GM23338 (cell line): ENCODE measurements around the gene PRSS27. TPM values are rescaled to one million over a fixed set of nuclear protein-coding genes. Genes with fewer than 3 reads are reported as not detected.

ENCODE experiments used
- ATAC-seq: fragments of 200-7000 bp; cut with Tn5 transposase; 3 replicates; pipeline ENCODE4 v1.9.1; 2020
- DNase-seq: peaks from one replicate; pipeline ENCODE4 v3.0.0-alpha.2; 2015; ENCODE audit warnings: low spot score
- H2AFZ ChIP-seq: fragments of 200-600 bp; sonication (generic); 2 replicates; pipeline ENCODE4 v1.8.0; 2016; ENCODE audit warnings: antibody characterized with exemption, mild to moderate bottlenecking, moderate library complexity
- H3F3A ChIP-seq: fragments of 200-600 bp; sonication (generic); replicated peaks from 2 replicates; pipeline ENCODE4 v1.8.0; 2017; ENCODE audit warnings: antibody characterized with exemption, mixed run types, low read depth
- H3K27ac ChIP-seq: fragments of 200-600 bp; sonication (generic); 2 replicates; pipeline ENCODE4 v1.6.1; 2016; ENCODE audit warnings: low read depth
- H3K27me3 ChIP-seq: fragments of 200-600 bp; sonication (generic); 2 replicates; pipeline ENCODE4 v1.8.0; 2016; ENCODE audit warnings: mild to moderate bottlenecking, mixed run types, moderate library complexity; ENCODE audit not compliant: insufficient read depth
- H3K36me3 ChIP-seq: fragments of 200-600 bp; sonication (generic); 2 replicates; pipeline ENCODE4 v1.8.0; 2016; ENCODE audit warnings: mild to moderate bottlenecking; ENCODE audit not compliant: insufficient read depth
- H3K4me1 ChIP-seq: fragments of 200-600 bp; sonication (generic); 2 replicates; pipeline ENCODE4 v1.8.0; 2016; ENCODE audit warnings: mild to moderate bottlenecking, moderate library complexity; ENCODE audit not compliant: insufficient read depth
- H3K4me2 ChIP-seq: fragments of 200-600 bp; sonication (generic); 2 replicates; pipeline ENCODE4 v1.7.1; 2017; ENCODE audit warnings: mixed run types
- H3K4me3 ChIP-seq: fragments of 200-600 bp; sonication (generic); 2 replicates; pipeline ENCODE4 v1.6.1; 2016; ENCODE audit warnings: mixed run types
- H3K79me2 ChIP-seq: fragments of 200-600 bp; sonication (generic); replicated peaks from 2 replicates; pipeline ENCODE4 v1.8.0; 2017; ENCODE audit warnings: mild to moderate bottlenecking; ENCODE audit not compliant: insufficient read depth
- H3K9me2 ChIP-seq: fragments of 200-600 bp; sonication (generic); 2 replicates; pipeline ENCODE4 v1.8.0; 2017; ENCODE audit not compliant: insufficient read depth
- H4K20me1 ChIP-seq: fragments of 200-600 bp; sonication (generic); replicated peaks from 2 replicates; pipeline ENCODE4 v1.8.0; 2017; ENCODE audit warnings: mild to moderate bottlenecking; ENCODE audit not compliant: insufficient read depth
- H3K27ac Mint-ChIP-seq: 2 replicates; pipeline ENCODE4 v1.8.0; 2020; ENCODE audit warnings: inconsistent platforms, mild to moderate bottlenecking, moderate library complexity, mixed read lengths
- H3K27me3 Mint-ChIP-seq: 3 replicates; pipeline ENCODE4 v1.8.0; 2022; ENCODE audit warnings: low read depth, mild to moderate bottlenecking, moderate library complexity, mixed read lengths, inconsistent platforms; ENCODE audit not compliant: insufficient read depth, poor library complexity
- H3K36me3 Mint-ChIP-seq: 3 replicates; pipeline ENCODE4 v1.8.0; 2021; ENCODE audit warnings: low read depth, mild to moderate bottlenecking, inconsistent platforms, moderate library complexity, mixed read lengths
- H3K4me1 Mint-ChIP-seq: 3 replicates; pipeline ENCODE4 v1.8.0; 2020; ENCODE audit warnings: mild to moderate bottlenecking, inconsistent platforms, mixed read lengths
- H3K4me3 Mint-ChIP-seq: 3 replicates; pipeline ENCODE4 v1.8.0; 2021; ENCODE audit warnings: moderate library complexity, mild to moderate bottlenecking, inconsistent platforms, mixed read lengths
- H3K9me3 Mint-ChIP-seq: 3 replicates; pipeline ENCODE4 v1.8.0; 2020; ENCODE audit warnings: moderate library complexity, mild to moderate bottlenecking, inconsistent platforms, mixed read lengths
- CREB1 ChIP-seq: fragments of 250-450 bp; sonication (Bioruptor Pico); IDR thresholded peaks from 2 replicates; pipeline ENCODE4 v1.5.0; 2020; ENCODE audit warnings: low read depth, mild to moderate bottlenecking, moderate library complexity
- CTCF ChIP-seq, 2 experiments: fragments of 200-600 bp in 1 of 2; sonication (generic) in 1 of 2; conservative IDR thresholded peaks; 2 replicates each; pipeline versions ENCODE4 v1.5.1 to v1.6.1; 2016 to 2017; ENCODE audit warnings: antibody characterized with exemption in 2 of 2, low read depth in 2 of 2, mild to moderate bottlenecking in 2 of 2, moderate library complexity in 1 of 2
- ETS1 ChIP-seq: IDR thresholded peaks from 2 replicates; pipeline ENCODE4 v1.6.1; 2016; ENCODE audit warnings: antibody characterized with exemption
- EZH2 ChIP-seq: fragments of 200-600 bp; sonication (generic); IDR thresholded peaks from one replicate; pipeline ENCODE4 v1.8.0; 2017; ENCODE audit warnings: antibody characterized with exemption, mild to moderate bottlenecking, low read depth; ENCODE audit not compliant: unreplicated experiment
- EZH2phosphoT487 ChIP-seq: fragments of 200-600 bp; sonication (generic); IDR thresholded peaks from one replicate; pipeline ENCODE4 v1.8.1; 2018; ENCODE audit warnings: antibody characterized with exemption; ENCODE audit not compliant: unreplicated experiment
- JUNB ChIP-seq: IDR thresholded peaks from one replicate; pipeline ENCODE4 v1.6.1; 2016; ENCODE audit warnings: antibody characterized with exemption; ENCODE audit not compliant: unreplicated experiment
- NANOG ChIP-seq: IDR thresholded peaks from 2 replicates; pipeline ENCODE4 v1.6.1; 2016; ENCODE audit warnings: antibody characterized with exemption, borderline replicate concordance
- POLR2AphosphoS5 ChIP-seq: IDR thresholded peaks from 2 replicates; pipeline ENCODE4 v1.6.1; 2016; ENCODE audit warnings: antibody characterized with exemption, low read depth
- ZNF114 ChIP-seq: fragments of 250-450 bp; sonication (Bioruptor Pico); IDR thresholded peaks from 2 replicates; pipeline ENCODE4 v1.5.0; 2020; ENCODE audit warnings: mild to moderate bottlenecking, moderate library complexity
- ZNF331 ChIP-seq: fragments of 250-450 bp; sonication (Bioruptor Pico); IDR thresholded peaks from 2 replicates; pipeline ENCODE4 v1.5.0; 2020; ENCODE audit warnings: low read depth, mild to moderate bottlenecking, moderate library complexity
- polyA plus RNA-seq: library from polyadenylated mRNA; unstranded; fragments of >200 nt; fragmentation: Nextera tagmentation; extraction: Ambion mirVana; gene quantifications from 2 replicates; pipeline ENCODE4 v1.2.1, GENCODE V29; 2016
- total RNA-seq: library from RNA; depleted of rRNA; stranded (reverse); fragments of >200 nt; shearing (Covaris generic); gene quantifications from 2 replicates; pipeline ENCODE4 v1.2.3, GENCODE V29; 2014
- TF ChIP-seq, protein P1 (sequence below): fragments of 250-450 bp; sonication (Bioruptor Pico); IDR thresholded peaks from 2 replicates; pipeline ENCODE4 v1.5.0; 2020; ENCODE audit warnings: mild to moderate bottlenecking, moderate library complexity
- TF ChIP-seq, protein P2 (sequence below): IDR thresholded peaks from one replicate; pipeline ENCODE4 v1.6.1; 2018; ENCODE audit warnings: antibody characterized with exemption; ENCODE audit not compliant: unreplicated experiment

The PRSS27 gene
- total and polyA plus RNA-seq, 2 experiments from 2014 or later: 0.73 to 1.6 TPM

- no peak for DNase-seq
- Histone ChIP-seq H3K79me2 (no peaks in the 10 kb centered on the region), H3K4me2 (no peak overlapping the region), H3K9me2 (no peaks in the 10 kb centered on the region), H3K4me3 (no peak overlapping the region), H3F3A (no peaks in the 10 kb centered on the region), H3K27me3 (no peaks in the 10 kb centered on the region), H3K36me3 (no peaks in the 10 kb centered on the region), H3K4me1 (no peaks in the 10 kb centered on the region), H3K27ac (no peak overlapping the region), H4K20me1 (no peaks in the 10 kb centered on the region), H2AFZ (no peak overlapping the region)
- Mint-ChIP-seq H3K4me1 (peaks cover 3% of the 10 kb centered on the region; the same call in 1 of the 3 replicates), H3K27me3 (peaks cover 7% of the 10 kb centered on the region), H3K27ac (no peak overlapping the region), H3K9me3 (no peaks in the 10 kb centered on the region), H3K4me3 (no peak overlapping the region), H3K36me3 (no peaks in the 10 kb centered on the region; the same call in 2 of the 3 replicates)
- TF ChIP-seq ETS1 (no peak), EZH2phosphoT487 (no peak), JUNB (no peak), CTCF (conservative IDR thresholded peaks at IDR 0.05; ENCODE audit: low read depth in 2 of 2) (no peak), CREB1 (CRISPR knock-in tag) (no peak), ZNF331 (no peak), POLR2AphosphoS5 (no peak), EZH2 (no peak), ZNF114 (CRISPR knock-in tag) (no peak), NANOG (no peak)
- TF ChIP-seq, protein P1, sequence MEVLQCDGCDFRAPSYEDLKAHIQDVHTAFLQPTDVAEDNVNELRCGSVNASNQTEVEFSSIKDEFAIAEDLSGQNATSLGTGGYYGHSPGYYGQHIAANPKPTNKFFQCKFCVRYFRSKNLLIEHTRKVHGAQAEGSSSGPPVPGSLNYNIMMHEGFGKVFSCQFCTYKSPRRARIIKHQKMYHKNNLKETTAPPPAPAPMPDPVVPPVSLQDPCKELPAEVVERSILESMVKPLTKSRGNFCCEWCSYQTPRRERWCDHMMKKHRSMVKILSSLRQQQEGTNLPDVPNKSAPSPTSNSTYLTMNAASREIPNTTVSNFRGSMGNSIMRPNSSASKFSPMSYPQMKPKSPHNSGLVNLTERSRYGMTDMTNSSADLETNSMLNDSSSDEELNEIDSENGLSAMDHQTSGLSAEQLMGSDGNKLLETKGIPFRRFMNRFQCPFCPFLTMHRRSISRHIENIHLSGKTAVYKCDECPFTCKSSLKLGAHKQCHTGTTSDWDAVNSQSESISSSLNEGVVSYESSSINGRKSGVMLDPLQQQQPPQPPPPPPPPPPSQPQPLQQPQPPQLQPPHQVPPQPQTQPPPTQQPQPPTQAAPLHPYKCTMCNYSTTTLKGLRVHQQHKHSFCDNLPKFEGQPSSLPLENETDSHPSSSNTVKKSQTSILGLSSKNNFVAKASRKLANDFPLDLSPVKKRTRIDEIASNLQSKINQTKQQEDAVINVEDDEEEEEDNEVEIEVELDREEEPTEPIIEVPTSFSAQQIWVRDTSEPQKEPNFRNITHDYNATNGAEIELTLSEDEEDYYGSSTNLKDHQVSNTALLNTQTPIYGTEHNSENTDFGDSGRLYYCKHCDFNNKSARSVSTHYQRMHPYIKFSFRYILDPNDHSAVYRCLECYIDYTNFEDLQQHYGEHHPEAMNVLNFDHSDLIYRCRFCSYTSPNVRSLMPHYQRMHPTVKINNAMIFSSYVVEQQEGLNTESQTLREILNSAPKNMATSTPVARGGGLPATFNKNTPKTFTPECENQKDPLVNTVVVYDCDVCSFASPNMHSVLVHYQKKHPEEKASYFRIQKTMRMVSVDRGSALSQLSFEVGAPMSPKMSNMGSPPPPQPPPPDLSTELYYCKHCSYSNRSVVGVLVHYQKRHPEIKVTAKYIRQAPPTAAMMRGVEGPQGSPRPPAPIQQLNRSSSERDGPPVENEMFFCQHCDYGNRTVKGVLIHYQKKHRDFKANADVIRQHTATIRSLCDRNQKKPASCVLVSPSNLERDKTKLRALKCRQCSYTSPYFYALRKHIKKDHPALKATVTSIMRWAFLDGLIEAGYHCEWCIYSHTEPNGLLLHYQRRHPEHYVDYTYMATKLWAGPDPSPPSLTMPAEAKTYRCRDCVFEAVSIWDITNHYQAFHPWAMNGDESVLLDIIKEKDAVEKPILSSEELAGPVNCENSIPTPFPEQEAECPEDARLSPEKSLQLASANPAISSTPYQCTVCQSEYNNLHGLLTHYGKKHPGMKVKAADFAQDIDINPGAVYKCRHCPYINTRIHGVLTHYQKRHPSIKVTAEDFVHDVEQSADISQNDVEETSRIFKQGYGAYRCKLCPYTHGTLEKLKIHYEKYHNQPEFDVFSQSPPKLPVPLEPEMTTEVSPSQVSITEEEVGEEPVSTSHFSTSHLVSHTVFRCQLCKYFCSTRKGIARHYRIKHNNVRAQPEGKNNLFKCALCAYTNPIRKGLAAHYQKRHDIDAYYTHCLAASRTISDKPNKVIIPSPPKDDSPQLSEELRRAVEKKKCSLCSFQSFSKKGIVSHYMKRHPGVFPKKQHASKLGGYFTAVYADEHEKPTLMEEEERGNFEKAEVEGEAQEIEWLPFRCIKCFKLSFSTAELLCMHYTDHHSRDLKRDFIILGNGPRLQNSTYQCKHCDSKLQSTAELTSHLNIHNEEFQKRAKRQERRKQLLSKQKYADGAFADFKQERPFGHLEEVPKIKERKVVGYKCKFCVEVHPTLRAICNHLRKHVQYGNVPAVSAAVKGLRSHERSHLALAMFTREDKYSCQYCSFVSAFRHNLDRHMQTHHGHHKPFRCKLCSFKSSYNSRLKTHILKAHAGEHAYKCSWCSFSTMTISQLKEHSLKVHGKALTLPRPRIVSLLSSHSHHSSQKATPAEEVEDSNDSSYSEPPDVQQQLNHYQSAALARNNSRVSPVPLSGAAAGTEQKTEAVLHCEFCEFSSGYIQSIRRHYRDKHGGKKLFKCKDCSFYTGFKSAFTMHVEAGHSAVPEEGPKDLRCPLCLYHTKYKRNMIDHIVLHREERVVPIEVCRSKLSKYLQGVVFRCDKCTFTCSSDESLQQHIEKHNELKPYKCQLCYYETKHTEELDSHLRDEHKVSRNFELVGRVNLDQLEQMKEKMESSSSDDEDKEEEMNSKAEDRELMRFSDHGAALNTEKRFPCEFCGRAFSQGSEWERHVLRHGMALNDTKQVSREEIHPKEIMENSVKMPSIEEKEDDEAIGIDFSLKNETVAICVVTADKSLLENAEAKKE (CRISPR knock-in tag): no peak
- TF ChIP-seq, protein P2, sequence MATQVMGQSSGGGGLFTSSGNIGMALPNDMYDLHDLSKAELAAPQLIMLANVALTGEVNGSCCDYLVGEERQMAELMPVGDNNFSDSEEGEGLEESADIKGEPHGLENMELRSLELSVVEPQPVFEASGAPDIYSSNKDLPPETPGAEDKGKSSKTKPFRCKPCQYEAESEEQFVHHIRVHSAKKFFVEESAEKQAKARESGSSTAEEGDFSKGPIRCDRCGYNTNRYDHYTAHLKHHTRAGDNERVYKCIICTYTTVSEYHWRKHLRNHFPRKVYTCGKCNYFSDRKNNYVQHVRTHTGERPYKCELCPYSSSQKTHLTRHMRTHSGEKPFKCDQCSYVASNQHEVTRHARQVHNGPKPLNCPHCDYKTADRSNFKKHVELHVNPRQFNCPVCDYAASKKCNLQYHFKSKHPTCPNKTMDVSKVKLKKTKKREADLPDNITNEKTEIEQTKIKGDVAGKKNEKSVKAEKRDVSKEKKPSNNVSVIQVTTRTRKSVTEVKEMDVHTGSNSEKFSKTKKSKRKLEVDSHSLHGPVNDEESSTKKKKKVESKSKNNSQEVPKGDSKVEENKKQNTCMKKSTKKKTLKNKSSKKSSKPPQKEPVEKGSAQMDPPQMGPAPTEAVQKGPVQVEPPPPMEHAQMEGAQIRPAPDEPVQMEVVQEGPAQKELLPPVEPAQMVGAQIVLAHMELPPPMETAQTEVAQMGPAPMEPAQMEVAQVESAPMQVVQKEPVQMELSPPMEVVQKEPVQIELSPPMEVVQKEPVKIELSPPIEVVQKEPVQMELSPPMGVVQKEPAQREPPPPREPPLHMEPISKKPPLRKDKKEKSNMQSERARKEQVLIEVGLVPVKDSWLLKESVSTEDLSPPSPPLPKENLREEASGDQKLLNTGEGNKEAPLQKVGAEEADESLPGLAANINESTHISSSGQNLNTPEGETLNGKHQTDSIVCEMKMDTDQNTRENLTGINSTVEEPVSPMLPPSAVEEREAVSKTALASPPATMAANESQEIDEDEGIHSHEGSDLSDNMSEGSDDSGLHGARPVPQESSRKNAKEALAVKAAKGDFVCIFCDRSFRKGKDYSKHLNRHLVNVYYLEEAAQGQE: no peak
- ATAC-seq: no peak
Observed at GRCh38 chr16:2742323-2743006, 22.4 kb upstream of the PRSS27 start.
